ENCODE data around the gene ADO.

Gene ADO

GRCh38 chr10:62818426-62819011 is 14.0 kb downstream of the ADO start:
- DNase-seq (ENCODE audit: low read depth) = no peak

- no peak for DNase-seq (ENCODE audit: low read depth)
These were observed 14.8 kb downstream of the ADO start for GRCh38 chr10:62819141-62819920.

DNA sequence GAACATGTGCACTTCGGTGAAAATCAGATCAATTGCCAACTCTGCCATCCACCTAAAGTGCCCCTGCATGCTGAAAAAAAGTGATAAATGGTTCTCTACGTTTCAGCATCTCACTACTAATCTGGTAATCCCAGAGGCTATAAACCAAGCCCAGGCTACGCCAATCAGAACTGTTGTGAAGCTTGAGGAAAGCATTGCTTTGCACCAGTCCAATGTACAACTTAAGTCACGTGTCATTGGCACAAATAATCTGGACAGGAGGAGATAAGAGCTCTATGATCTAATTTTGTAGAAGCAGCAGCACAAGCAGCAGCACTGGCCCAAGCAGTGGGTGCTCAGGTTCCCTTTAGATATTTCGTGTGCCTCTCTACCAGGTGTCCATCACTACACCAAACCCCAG is 16.1 kb downstream of the ADO start:
- DNase-seq (ENCODE audit: low read depth) = no peak

DNA sequence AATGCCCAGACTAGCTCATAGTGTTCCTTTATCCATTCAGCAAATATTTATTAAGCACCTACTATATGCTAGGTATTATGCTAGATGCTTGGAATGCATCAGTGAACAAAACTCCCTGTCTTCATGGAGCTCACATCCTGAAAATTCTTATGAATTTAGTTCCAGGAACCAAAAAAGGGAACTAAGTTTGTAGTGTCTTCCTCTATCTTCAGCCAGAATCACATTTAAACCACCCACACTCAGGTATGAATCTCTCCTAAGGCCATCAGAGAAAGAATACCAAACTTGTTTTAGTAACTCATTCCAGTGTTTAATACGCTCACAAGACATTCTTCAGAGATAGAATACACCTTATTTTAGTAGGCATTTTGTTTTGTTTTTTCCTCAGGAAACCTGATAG is 21.8 kb downstream of the ADO start:
- DNase-seq (ENCODE audit: low read depth) = no peak

- DNase-seq (ENCODE audit: low read depth) = no peak
These were observed 25.1 kb downstream of the ADO start for GRCh38 chr10:62829622-62830021.

- no peak for DNase-seq (ENCODE audit: low read depth)
These were observed 26.2 kb downstream of the ADO start for GRCh38 chr10:62830679-62831078.

DNA sequence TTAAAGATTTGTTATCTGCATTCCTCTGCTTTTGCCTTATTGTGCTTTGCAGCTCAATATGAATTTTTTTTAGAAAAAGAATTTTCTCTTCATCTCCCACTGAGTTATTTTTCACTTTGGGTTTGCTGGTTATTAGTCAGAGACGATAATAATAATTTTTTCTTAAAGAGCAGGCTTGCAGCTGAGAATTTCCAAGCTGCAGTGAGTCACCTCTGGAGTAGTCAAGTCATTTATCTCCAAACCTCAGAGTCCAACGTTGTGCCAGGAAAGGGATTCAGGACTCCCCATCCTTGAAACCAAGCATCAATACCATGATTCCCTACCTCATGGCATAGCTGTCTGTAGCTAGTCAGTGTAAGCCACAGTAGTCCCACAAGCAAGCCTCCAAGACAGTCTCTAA is 26.8 kb downstream of the ADO start:
- DNase-seq (ENCODE audit: low read depth) = peak; percentile 77

DNA sequence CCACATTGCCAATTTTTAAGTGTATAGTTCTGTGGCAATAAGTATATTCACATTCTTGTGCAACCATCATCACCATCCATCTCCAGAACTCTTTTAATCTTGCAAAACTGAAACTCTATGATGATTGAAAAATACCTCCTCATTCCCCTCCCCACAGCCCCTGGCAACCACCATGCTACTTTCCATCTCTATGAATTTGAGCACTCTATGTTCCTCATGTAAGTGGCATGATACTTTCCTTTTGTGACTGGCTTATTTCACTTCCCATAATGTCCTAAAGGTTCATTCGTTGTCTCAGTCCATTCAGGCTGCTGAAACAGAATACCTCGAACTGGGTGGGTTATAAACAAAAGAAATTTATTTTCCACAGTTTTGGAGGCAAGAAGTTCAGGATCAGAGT is 35.1 kb downstream of the ADO start:
- DNase-seq (ENCODE audit: low read depth) = no peak

DNA sequence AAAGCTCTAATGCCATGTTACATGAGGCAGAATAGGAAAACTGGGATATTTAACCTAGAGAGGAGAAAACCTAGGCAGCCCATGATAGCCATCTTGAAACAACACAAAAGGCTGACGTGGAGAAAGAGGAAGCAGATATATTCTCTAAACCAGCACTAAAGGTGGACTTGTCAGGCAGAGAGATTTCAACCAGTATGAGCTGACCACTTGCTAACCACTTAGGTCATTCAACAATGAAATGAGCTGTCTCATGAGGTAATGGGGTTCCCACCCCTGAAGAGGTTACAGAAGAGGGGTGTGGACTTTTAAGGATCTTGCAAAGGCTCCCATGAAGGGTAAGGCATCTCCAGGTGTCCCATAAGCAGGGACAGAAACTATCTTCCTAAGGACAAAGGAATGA is 38.5 kb downstream of the ADO start:
- no peak for DNase-seq (ENCODE audit: low read depth)

GRCh38 chr10:62843600-62843999 is 39.1 kb downstream of the ADO start:
- DNase-seq (ENCODE audit: low read depth) = no peak

GRCh38 chr10:62844280-62845011 is 39.9 kb downstream of the ADO start:
- no peak for DNase-seq (ENCODE audit: low read depth)

- no peak for DNase-seq (ENCODE audit: low read depth)
These were observed 42.9 kb downstream of the ADO start for GRCh38 chr10:62847433-62847832.

GRCh38 chr10:62850646-62851045 is 46.1 kb downstream of the ADO start:
- DNase-seq (ENCODE audit: low read depth) = no peak

DNA sequence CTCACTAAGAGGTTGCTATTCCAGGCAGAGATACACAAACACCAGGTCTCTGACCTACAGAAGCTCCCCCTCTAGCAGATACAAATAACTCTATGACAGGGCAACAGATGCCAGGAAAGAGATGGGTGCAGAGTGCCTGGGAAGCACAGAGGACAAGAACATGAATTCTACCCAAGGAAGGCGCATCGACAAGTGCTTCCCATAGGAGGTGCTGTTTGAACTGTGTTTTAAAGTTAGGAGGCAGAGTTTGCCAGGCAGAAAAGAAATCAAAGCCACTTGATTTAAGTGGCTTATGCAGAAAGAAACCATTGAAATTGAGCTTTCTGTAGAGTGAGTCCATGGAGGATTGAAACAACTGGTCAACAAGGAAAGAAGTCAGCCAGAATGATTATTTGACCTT is 46.9 kb downstream of the ADO start:
- no peak for DNase-seq (ENCODE audit: low read depth)

DNA sequence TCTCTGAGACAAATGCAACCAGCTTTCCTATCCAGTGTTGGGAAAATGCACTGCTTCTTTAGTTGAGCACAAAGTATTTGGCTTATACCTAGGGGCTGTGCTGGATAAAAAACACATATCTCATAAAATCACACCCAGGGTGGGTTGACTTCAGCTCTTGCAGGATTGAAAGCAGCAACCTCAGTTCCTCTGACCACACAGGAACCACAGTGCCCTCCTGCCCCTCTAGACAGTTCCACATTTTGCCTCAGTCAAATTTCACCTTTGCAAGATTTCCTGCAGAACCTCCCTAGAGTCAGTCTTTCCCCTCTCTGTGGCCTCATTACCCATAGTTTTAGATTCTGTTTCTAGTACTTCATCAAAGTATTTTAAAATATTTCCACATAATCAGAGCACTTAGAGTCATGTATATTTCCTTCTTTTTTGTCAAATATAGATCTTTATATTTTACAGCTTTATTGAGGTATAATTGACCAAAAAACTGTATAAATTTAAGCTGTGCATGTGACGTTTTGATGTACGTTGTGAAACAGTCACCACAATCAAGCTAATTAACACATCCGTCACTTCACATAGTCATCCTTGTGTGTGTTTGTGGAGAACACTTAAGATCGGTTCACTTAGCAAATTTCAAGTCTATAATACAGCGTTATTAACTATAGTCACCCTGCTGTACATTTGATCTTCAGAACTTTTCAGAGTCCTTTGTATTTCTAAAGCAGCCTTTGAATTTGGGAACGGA is 48.6 kb downstream of the ADO start:
- no peak for DNase-seq (ENCODE audit: low read depth)

- DNase-seq (ENCODE audit: low read depth) = no peak
These were observed 49.2 kb downstream of the ADO start for GRCh38 chr10:62853710-62854109.

DNA sequence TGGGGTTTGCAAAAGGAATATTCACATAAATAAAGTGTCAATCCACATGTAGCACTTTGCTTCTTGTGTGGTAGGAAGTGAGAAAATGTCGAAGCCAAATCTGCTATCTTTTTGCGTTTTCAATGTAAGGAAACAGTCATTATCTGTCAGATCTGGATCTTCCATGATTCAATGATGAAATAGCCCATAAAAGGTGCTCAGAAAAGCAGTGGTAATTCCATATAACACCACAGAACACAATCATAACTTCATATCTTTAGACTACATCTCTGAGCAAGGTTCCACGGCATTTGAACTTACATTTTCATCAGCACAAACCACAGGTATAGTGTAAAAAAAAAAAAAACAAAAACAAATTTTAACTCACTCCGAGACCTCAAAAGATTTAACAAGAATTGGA is 51.5 kb downstream of the ADO start:
- no peak for DNase-seq (ENCODE audit: low read depth)

Measured in non-pigmented ciliary epithelial cell (primary cell).